MM.1S (cell line): Measurements from ENCODE around the gene IFT27.

Experiments
- DNase-seq: peaks from one replicate; pipeline ENCODE4 v3.0.0-alpha.2; 2015
- H2AFZ ChIP-seq: fragments of 300-600 bp; sonication (generic); 2 replicates; pipeline ENCODE4 v1.6.0; 2016; ENCODE audit warnings: antibody characterized with exemption, low read length
- H3F3A ChIP-seq: fragments of 300-600 bp; sonication (generic); 2 replicates; pipeline ENCODE4 v1.6.1; 2016; ENCODE audit warnings: mild to moderate bottlenecking, antibody characterized with exemption, low read length, moderate library complexity, mixed read lengths; ENCODE audit not compliant: insufficient read depth
- H3K27ac ChIP-seq: fragments of 300-600 bp; sonication (generic); 2 replicates; pipeline ENCODE4 v1.5.1; 2016; ENCODE audit warnings: mild to moderate bottlenecking, low read length
- H3K27me3 ChIP-seq: fragments of 300-600 bp; sonication (generic); replicated peaks from 2 replicates; pipeline ENCODE4 v1.6.0; 2016; ENCODE audit warnings: low read length; ENCODE audit not compliant: insufficient read depth
- H3K36me3 ChIP-seq: fragments of 300-600 bp; sonication (generic); replicated peaks from 2 replicates; pipeline ENCODE4 v1.6.1; 2016; ENCODE audit warnings: mild to moderate bottlenecking, low read length, mixed read lengths; ENCODE audit not compliant: insufficient read depth
- H3K4me1 ChIP-seq: fragments of 300-600 bp; sonication (generic); 2 replicates; pipeline ENCODE4 v1.6.1; 2016; ENCODE audit warnings: low read length, mixed read lengths
- H3K4me2 ChIP-seq: fragments of 300-600 bp; sonication (generic); 2 replicates; pipeline ENCODE4 v1.6.0; 2016; ENCODE audit warnings: low read depth, low read length
- H3K4me3 ChIP-seq: fragments of 300-600 bp; sonication (generic); 2 replicates; pipeline ENCODE4 v1.5.1; 2016; ENCODE audit warnings: low read length, mixed read lengths
- H3K79me2 ChIP-seq: fragments of 300-600 bp; sonication (generic); 2 replicates; pipeline ENCODE4 v1.6.1; 2016; ENCODE audit warnings: mixed run types, low read length, mixed read lengths
- H3K9ac ChIP-seq: fragments of 300-600 bp; sonication (generic); 2 replicates; pipeline ENCODE4 v1.6.1; 2016; ENCODE audit warnings: low read length, mixed read lengths
- H3K9me2 ChIP-seq: fragments of 300-600 bp; sonication (generic); replicated peaks from 2 replicates; pipeline ENCODE4 v1.6.1; 2016; ENCODE audit warnings: mild to moderate bottlenecking, low read length, mixed read lengths; ENCODE audit not compliant: insufficient read depth
- H3K9me3 ChIP-seq: fragments of 300-600 bp; sonication (generic); replicated peaks from 2 replicates; pipeline ENCODE4 v1.6.1; 2016; ENCODE audit warnings: mild to moderate bottlenecking, low read length, mixed read lengths; ENCODE audit not compliant: insufficient read depth
- H4K20me1 ChIP-seq: fragments of 300-600 bp; sonication (generic); 2 replicates; pipeline ENCODE4 v1.6.1; 2016; ENCODE audit warnings: mild to moderate bottlenecking, low read length, moderate library complexity, mixed read lengths; ENCODE audit not compliant: insufficient read depth
- EZH2 ChIP-seq: fragments of 300-600 bp; sonication (generic); optimal IDR thresholded peaks from 2 replicates; pipeline ENCODE3; 2017; ENCODE audit warnings: low read depth, mild to moderate bottlenecking, antibody characterized with exemption, low read length, mixed read lengths
- EZH2phosphoT487 ChIP-seq: fragments of 300-600 bp; sonication (generic); IDR thresholded peaks from 2 replicates; pipeline ENCODE4 v1.6.1; 2018; ENCODE audit warnings: antibody characterized with exemption, low read length
- TF ChIP-seq, protein P1 (sequence below): fragments of 300-600 bp; sonication (generic); IDR thresholded peaks from 2 replicates; pipeline ENCODE4 v1.5.1; 2016; ENCODE audit warnings: antibody characterized with exemption, low read length, mixed read lengths

IFT27 gene

DNA sequence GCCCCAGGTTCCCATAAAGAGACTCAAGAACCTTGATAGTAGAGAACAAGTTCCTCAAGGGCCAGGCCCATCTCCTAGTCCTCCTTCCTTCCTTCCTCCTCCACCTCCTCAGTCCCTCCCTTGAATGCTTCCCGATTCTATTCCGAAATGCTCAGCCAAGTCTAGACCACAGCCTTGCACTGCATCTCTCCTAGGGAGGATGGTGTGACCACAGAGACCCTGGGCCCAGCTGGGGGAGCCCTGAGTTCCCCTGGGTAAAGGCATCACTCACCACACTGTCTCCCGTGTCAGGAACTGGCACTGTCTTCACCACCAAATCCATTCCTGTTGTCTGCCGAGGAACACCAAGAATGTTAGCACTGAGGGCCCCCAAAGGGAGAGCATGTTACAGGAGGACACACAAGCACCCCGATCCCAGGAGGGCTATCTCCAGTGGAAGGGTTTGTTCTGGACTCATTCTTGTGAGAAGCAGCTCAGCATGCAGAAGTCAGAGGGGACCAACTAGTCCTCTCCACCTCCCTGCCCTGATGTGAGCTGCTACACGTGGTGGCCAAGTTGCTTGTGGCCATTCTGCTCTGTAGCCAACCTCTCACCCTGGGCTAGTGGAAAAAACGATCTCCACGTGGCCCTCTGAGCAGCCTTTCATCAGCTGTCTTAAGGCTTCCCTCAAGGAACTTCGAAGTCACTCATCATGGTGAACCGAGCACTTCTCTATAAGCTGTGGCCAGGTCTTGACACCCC lies 8.7 kb downstream of the IFT27 start:
- no peaks in the 10 kb centered on the region for H3K36me3 ChIP-seq
- no peaks in the 10 kb centered on the region for H3F3A ChIP-seq
- H3K4me1 ChIP-seq = no peaks in the 10 kb centered on the region
- no peaks in the 10 kb centered on the region for H4K20me1 ChIP-seq
- no peak overlapping the region for H3K4me2 ChIP-seq
- H2AFZ ChIP-seq = no peak overlapping the region
- no peaks in the 10 kb centered on the region for H3K27me3 ChIP-seq
- no peak overlapping the region for H3K9ac ChIP-seq
- H3K4me3 ChIP-seq = no peak overlapping the region
- H3K27ac ChIP-seq = no peak overlapping the region
- DNase-seq = no peak
- H3K9me2 ChIP-seq = no peaks in the 10 kb centered on the region
- no peaks in the 10 kb centered on the region for H3K79me2 ChIP-seq
- H3K9me3 ChIP-seq = no peaks in the 10 kb centered on the region
- no peak for TF ChIP-seq EZH2phosphoT487
- no peak for TF ChIP-seq EZH2
- TF ChIP-seq, protein P1, sequence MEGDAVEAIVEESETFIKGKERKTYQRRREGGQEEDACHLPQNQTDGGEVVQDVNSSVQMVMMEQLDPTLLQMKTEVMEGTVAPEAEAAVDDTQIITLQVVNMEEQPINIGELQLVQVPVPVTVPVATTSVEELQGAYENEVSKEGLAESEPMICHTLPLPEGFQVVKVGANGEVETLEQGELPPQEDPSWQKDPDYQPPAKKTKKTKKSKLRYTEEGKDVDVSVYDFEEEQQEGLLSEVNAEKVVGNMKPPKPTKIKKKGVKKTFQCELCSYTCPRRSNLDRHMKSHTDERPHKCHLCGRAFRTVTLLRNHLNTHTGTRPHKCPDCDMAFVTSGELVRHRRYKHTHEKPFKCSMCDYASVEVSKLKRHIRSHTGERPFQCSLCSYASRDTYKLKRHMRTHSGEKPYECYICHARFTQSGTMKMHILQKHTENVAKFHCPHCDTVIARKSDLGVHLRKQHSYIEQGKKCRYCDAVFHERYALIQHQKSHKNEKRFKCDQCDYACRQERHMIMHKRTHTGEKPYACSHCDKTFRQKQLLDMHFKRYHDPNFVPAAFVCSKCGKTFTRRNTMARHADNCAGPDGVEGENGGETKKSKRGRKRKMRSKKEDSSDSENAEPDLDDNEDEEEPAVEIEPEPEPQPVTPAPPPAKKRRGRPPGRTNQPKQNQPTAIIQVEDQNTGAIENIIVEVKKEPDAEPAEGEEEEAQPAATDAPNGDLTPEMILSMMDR = no peak

DNA sequence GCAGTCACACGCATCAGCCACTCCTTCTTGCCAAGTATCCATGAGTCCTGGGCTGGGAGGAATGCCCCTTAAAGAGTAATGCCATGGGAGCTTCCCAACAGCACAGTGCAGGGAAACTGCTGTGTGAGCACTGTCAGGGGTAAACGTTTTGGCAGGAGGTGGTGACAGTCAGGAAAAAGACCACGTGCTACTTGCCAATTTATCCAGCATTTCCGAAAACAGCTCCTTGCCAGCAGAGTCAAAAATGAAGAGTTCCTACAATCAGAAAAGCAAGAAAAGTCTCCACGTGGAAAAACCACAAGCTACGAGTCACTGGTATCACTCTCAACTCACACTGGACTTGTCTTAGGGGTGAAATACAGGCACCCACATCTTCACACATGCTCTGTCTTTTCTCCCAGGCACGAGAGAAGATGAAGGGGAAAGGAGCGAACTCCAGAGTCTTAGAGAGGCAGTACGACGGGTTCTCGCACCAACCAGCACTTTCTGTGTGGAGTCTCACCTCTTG lies 9.9 kb downstream of the IFT27 start:
- Histone ChIP-seq H2AFZ (no peak overlapping the region), H3K27me3 (no peaks in the 10 kb centered on the region), H3K4me2 (no peak overlapping the region), H3K9ac (no peak overlapping the region), H3K9me3 (no peaks in the 10 kb centered on the region), H3K79me2 (no peaks in the 10 kb centered on the region), H4K20me1 (no peaks in the 10 kb centered on the region), H3F3A (no peaks in the 10 kb centered on the region), H3K27ac (no peak overlapping the region), H3K4me1 (no peaks in the 10 kb centered on the region), H3K9me2 (no peaks in the 10 kb centered on the region), H3K4me3 (no peak overlapping the region), H3K36me3 (no peaks in the 10 kb centered on the region)
- DNase-seq = no peak
- TF ChIP-seq, protein P1 = no peak
- no peak for TF ChIP-seq EZH2phosphoT487
- no peak for TF ChIP-seq EZH2

DNA sequence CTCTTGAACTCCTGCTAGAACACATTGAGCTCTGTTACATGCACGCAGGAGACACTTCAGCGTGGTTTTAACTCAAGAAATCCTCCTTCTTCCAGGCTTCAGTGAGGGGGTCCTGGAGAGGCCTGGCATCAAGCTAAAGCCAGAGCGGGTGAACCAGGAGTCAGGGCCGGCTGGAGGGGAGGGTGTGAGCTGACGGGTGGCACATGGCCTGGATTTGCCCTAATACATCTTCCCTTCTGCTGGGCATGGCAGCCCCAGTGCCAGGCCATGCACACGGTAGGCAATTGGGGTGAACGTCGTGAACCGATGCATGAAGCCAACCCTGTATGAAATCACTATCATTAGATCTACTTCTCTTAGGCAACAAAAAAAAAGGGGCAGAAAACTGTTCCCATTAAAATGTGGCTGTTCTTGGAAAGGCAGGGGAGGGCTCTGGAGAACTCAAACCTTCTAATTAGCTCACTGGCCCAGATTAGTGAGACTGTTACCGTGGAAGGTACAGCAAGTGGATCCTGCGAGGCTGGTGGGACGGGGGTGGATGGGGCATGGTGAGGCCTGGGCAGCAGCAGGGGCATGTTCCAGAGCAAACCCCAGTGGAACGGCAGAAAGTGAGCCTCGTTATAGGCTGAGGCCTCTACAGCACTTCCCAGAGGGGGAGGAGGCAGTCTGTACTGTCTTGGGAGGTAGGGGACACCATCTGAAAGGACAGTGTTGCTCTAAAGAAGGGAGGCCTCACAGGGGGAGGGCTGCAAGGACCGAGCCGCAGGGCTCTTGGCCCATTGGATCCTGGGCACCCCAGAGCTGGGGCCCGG lies 10.6 kb downstream of the IFT27 start:
- DNase-seq = no peak
- H3K4me3 ChIP-seq = no peak overlapping the region
- no peaks in the 10 kb centered on the region for H3F3A ChIP-seq
- no peaks in the 10 kb centered on the region for H3K36me3 ChIP-seq
- no peak overlapping the region for H3K9ac ChIP-seq
- no peak for TF ChIP-seq EZH2
- TF ChIP-seq, protein P1 = no peak
- no peak for TF ChIP-seq EZH2phosphoT487
- H3K4me2 ChIP-seq = no peak overlapping the region
- no peaks in the 10 kb centered on the region for H4K20me1 ChIP-seq
- H2AFZ ChIP-seq = no peak overlapping the region
- no peaks in the 10 kb centered on the region for H3K4me1 ChIP-seq
- H3K27me3 ChIP-seq = no peaks in the 10 kb centered on the region
- H3K79me2 ChIP-seq = no peaks in the 10 kb centered on the region
- H3K9me3 ChIP-seq = no peaks in the 10 kb centered on the region
- no peak overlapping the region for H3K27ac ChIP-seq
- no peaks in the 10 kb centered on the region for H3K9me2 ChIP-seq
